ENCODE results near the gene TMEFF2. TPM values are rescaled to one million over a fixed set of nuclear protein-coding genes. Genes with fewer than 3 reads are reported as not detected.

TMEFF2 gene
- total and polyA plus RNA-seq, 2 experiments from 2014 or later = 0.15 to 1.3 TPM

GRCh38 chr2:191970867-191971266 lies 223.9 kb downstream of the TMEFF2 start:
- H3K4me3 ChIP-seq = no peak overlapping the region
- H3K9me3 ChIP-seq (ENCODE audit: low read depth) = no peaks in the 10 kb centered on the region
- no peak for DNase-seq (ENCODE audit: low read depth in 1 of 2, low spot score in 1 of 2)
- H3K27ac ChIP-seq = no peak overlapping the region
- no peaks in the 10 kb centered on the region for H3K27me3 ChIP-seq
- H3K36me3 ChIP-seq = no peaks in the 10 kb centered on the region
- H3K4me1 ChIP-seq (ENCODE audit: low read depth) = no peaks in the 10 kb centered on the region
- TF ChIP-seq CTCF (IDR thresholded peaks at IDR 0.05; ENCODE audit: low read depth, low read length) = no peak

- H3K27ac ChIP-seq = no peak overlapping the region
- no peak overlapping the region for H3K4me3 ChIP-seq
- no peaks in the 10 kb centered on the region for H3K4me1 ChIP-seq (ENCODE audit: low read depth)
- no peaks in the 10 kb centered on the region for H3K9me3 ChIP-seq (ENCODE audit: low read depth)
- H3K36me3 ChIP-seq = no peaks in the 10 kb centered on the region
- H3K27me3 ChIP-seq = no peaks in the 10 kb centered on the region
- DNase-seq (ENCODE audit: low read depth in 1 of 2, low spot score in 1 of 2) = no peak
- no peak for TF ChIP-seq CTCF (IDR thresholded peaks at IDR 0.05; ENCODE audit: low read depth, low read length)
Observed at GRCh38 chr2:191968120-191968519, 226.6 kb downstream of the TMEFF2 start.

GRCh38 chr2:191965733-191966132 lies 229.0 kb downstream of the TMEFF2 start:
- H3K9me3 ChIP-seq (ENCODE audit: low read depth) = no peaks in the 10 kb centered on the region
- DNase-seq (ENCODE audit: low read depth in 1 of 2, low spot score in 1 of 2) = no peak
- H3K36me3 ChIP-seq = no peaks in the 10 kb centered on the region
- TF ChIP-seq CTCF (IDR thresholded peaks at IDR 0.05; ENCODE audit: low read depth, low read length) = no peak
- no peak overlapping the region for H3K27ac ChIP-seq
- H3K4me3 ChIP-seq = no peak overlapping the region
- H3K4me1 ChIP-seq (ENCODE audit: low read depth) = no peaks in the 10 kb centered on the region
- H3K27me3 ChIP-seq = no peaks in the 10 kb centered on the region

- Histone ChIP-seq H3K4me1 (ENCODE audit: low read depth) (peaks cover 12% of the 10 kb centered on the region), H3K9me3 (ENCODE audit: low read depth) (no peaks in the 10 kb centered on the region), H3K4me3 (no peak overlapping the region), H3K27me3 (no peaks in the 10 kb centered on the region), H3K27ac (no peak overlapping the region), H3K36me3 (no peaks in the 10 kb centered on the region)
- TF ChIP-seq CTCF (IDR thresholded peaks at IDR 0.05; ENCODE audit: low read depth, low read length) = no peak
- DNase-seq (ENCODE audit: low read depth in 1 of 2, low spot score in 1 of 2) = no peak
Observed at GRCh38 chr2:191961556-191961955, 233.2 kb downstream of the TMEFF2 start.

- DNase-seq (ENCODE audit: low read depth in 1 of 2, low spot score in 1 of 2) = peak; percentile 48 to 76
- H3K27ac ChIP-seq = no peak overlapping the region
- H3K4me3 ChIP-seq = no peak overlapping the region
- no peaks in the 10 kb centered on the region for H3K36me3 ChIP-seq
- peaks cover 12% of the 10 kb centered on the region for H3K4me1 ChIP-seq (ENCODE audit: low read depth)
- H3K27me3 ChIP-seq = no peaks in the 10 kb centered on the region
- no peak for TF ChIP-seq CTCF (IDR thresholded peaks at IDR 0.05; ENCODE audit: low read depth, low read length)
- H3K9me3 ChIP-seq (ENCODE audit: low read depth) = no peaks in the 10 kb centered on the region
Observed at GRCh38 chr2:191959209-191959608, 235.5 kb downstream of the TMEFF2 start.

Data from cardiac muscle cell (in vitro differentiated cells and primary cell).